ENCODE data around the gene PRIM2. TPM values are rescaled to one million over a fixed set of nuclear protein-coding genes. Genes with fewer than 3 reads are reported as not detected.
"Not testable (repeated sequence)": the region's sequence is repeated elsewhere in the genome, so short reads cannot be mapped to it uniquely, and the experiment has no call there.

PRIM2 gene
- total RNA-seq, 1 donor, result 12.4 TPM

GRCh38 chr6:57443181-57443580 lies 125.8 kb downstream of the PRIM2 start:
- DNase-seq (ENCODE audit: low read depth in 2 of 3, low spot score in 2 of 3), result not testable (repeated sequence)

DNA sequence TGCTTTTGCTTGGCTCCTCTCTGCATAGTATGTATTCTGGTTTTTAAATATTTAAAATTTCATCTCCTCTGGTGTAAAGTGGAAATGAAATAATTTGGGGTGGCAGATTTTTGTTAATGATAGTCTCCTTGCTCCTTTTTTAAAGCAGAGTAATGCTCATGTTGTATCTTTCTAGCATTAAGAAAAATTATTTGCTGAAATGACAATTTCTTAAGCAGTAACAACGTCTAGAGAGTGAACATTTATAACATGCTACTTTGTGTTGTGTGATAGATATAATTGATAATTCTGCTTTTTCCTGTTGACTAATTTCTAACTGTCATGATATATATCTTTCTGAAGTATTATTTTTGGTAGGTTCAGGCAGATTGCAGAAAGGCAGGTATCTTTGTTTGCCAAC lies 127.4 kb downstream of the PRIM2 start:
- not testable (repeated sequence) for DNase-seq (ENCODE audit: low read depth in 2 of 3, low spot score in 2 of 3)

- DNase-seq (ENCODE audit: low read depth in 2 of 3, low spot score in 2 of 3), result not testable (repeated sequence)
These were observed 127.9 kb downstream of the PRIM2 start for GRCh38 chr6:57445379-57445778.

- peak in 2 of 3 donors; percentile 22 to 71 for DNase-seq (ENCODE audit: low read depth in 2 of 3, low spot score in 2 of 3)
These were observed 128.5 kb downstream of the PRIM2 start for GRCh38 chr6:57445790-57446468.

GRCh38 chr6:57449496-57450066 lies 132.2 kb downstream of the PRIM2 start:
- DNase-seq (ENCODE audit: low read depth in 2 of 3, low spot score in 2 of 3), result not testable (repeated sequence)

DNA sequence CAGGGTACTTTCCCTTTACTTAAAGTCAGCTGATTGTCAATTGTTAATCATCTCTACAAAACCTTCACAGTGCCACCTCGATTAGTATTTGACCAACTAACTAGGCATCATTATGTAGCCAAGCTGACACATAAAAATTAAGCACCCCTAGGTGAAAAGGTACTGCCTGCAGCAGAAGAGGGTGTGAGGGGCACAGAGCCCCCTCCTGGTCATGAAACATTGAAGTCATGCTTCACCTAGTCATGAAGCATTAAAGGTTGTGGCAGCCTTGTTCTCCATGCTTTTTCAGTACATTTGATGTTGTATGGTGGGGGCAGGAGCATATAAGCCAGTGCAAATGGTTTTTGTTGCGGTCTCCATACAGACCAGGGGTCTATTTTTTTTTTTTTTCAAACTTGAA lies 142.4 kb downstream of the PRIM2 start:
- DNase-seq (ENCODE audit: low read depth in 2 of 3, low spot score in 2 of 3), result not testable (repeated sequence)

GRCh38 chr6:57461022-57461421 lies 143.6 kb downstream of the PRIM2 start:
- DNase-seq (ENCODE audit: low read depth in 2 of 3, low spot score in 2 of 3), result not testable (repeated sequence)

- DNase-seq (ENCODE audit: low read depth in 2 of 3, low spot score in 2 of 3), result not testable (repeated sequence)
These were observed 146.4 kb downstream of the PRIM2 start for GRCh38 chr6:57463809-57464208.

- not testable (repeated sequence) for DNase-seq (ENCODE audit: low read depth in 2 of 3, low spot score in 2 of 3)
These were observed 148.5 kb downstream of the PRIM2 start for GRCh38 chr6:57465968-57466367.

GRCh38 chr6:57469072-57469471 lies 151.6 kb downstream of the PRIM2 start:
- no peak for DNase-seq (ENCODE audit: low read depth in 2 of 3, low spot score in 2 of 3)

DNA sequence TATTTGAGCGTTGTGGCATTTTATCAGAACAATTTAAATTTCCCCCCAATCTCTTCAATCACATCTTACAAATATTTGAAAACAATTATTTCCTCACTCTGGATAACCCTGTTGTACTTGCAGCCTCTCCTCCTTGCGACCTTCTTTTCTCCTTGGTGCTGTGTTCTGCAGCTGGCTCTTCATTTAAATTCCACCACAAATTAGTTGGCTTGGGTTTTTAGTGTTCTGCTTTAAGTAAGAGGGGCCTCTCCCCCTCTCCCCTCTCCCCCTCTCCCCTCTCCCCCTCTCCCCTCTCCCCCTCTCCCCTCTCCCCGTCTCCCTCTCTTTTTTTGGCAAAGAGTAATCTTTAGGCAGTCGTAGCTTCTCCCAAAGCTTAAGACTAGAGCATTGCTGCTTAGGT lies 152.7 kb downstream of the PRIM2 start:
- DNase-seq (ENCODE audit: low read depth in 2 of 3, low spot score in 2 of 3), result not testable (repeated sequence)

DNA sequence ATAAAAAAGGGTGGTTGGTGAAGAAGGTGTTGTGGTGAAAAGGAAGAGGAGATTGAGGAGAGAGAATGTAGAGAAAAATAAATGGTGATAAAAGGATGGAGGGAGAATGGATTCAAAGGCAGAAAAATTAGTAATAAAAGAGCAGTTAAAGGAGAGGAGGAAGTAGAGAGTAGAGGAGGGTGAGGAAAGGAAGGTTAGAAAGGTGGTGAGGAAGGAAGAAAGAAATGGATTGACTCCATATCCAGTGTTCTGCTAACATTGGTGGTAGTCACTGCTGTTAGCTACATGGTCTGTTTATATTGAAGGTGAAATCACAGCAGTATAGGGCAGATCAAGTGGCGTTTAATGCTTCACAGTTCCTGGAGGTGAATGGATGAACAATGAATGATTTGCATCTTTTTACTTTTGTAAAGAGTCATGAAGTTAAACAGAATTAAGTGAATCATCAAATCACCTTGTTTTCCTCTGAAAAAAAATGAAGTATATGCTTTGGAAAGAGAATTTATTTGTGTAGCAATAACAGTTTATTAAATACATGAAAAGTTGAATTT lies 154.0 kb downstream of the PRIM2 start:
- not testable (repeated sequence) for DNase-seq (ENCODE audit: low read depth in 2 of 3, low spot score in 2 of 3)

DNA sequence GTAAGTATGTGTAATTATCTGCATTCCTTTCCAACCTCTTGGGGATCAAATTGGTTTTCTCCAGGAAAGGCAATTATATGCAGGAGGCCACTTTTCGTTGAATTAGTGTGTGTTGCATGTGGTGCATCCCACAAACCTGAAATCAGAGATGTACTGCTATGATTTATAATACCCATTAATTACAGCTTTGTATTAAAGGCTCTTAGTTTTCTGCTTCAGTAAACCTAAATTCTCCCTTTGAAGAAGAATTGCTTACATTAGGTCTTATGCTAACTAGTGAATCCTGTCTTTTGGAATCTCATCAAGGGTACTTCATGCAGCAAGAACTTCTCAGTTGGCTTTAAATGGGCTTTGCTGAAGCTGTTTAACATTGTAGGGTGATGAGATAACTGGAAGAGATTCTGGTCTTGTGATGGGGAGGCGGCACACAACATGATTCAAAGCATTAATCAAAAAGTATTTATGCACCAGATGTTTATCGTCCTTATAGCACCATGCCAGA lies 155.5 kb downstream of the PRIM2 start:
- not testable (repeated sequence) for DNase-seq (ENCODE audit: low read depth in 2 of 3, low spot score in 2 of 3)

DNA sequence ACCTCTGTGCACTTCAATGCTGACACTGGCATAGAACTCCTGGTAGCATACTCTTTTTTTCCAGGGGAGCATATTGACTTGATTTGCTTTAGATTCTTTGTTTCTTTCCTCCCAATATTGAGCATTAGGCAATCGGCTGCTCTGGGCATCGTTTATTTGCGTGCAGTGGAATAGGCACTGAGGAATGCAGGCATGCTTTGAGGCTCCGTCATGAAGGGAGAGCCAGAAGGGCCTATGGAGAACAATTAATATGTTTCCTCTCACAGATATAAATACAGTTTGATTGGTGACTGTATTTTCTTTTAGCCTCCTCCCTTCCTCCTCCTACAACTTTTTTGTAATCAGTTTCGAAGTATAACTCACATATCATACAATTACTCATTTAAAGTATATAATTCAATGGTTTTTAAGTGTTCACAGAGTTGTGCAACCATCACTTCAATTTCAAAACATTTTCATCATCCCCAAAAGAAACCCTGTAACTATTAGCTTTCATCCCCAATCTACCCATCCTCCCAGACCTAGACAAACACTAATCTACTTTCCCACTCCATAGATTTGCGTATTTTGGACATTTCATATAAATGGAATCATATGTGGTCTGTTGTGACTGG lies 157.5 kb downstream of the PRIM2 start:
- DNase-seq (ENCODE audit: low read depth in 2 of 3, low spot score in 2 of 3), result not testable (repeated sequence)

DNA sequence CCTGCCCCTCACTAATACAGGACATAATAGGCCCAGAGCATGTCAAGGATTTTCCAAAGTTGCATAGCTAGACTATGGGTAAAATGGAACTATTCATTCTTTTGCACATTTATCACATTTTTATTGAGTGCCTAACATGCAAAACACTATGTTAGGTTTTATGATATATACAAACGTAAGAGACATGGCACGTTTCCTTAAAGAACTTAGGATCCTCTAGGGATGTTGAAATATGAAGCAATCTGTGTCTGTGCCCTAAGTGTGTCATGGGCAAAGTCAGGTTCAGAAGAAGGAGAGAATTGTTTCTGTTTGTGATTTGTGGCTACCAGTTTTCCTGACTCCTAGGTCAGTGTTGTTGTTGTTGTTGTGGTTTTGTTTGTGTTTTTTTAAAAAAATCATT lies 158.2 kb downstream of the PRIM2 start:
- not testable (repeated sequence) for DNase-seq (ENCODE audit: low read depth in 2 of 3, low spot score in 2 of 3)

- not testable (repeated sequence) for DNase-seq (ENCODE audit: low read depth in 2 of 3, low spot score in 2 of 3)
These were observed 162.8 kb downstream of the PRIM2 start for GRCh38 chr6:57480194-57480593.

- DNase-seq (ENCODE audit: low read depth in 2 of 3, low spot score in 2 of 3), result not testable (repeated sequence)
These were observed 163.7 kb downstream of the PRIM2 start for GRCh38 chr6:57481121-57481520.

DNA sequence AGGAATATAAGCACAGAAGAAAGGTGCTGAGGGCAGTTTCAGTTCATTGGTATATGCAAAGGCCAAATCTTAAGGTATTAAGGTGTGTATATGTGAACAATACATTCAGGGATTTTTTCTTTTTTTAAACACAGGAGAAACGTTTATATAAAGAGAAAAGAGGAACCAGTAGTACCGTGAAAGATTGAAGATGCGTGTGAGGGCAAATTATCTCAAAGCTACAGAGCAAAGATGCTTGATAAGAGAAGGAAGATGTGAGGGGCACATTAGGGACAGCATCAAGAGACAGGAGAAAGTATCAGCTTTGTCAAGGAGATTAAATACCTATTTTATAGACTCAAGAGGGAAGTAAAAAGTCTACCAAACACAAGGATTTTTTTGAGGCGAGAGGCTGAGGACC lies 165.0 kb downstream of the PRIM2 start:
- peak in 1 of 3 donors; percentile 33 for DNase-seq (ENCODE audit: low read depth in 2 of 3, low spot score in 2 of 3)

DNA sequence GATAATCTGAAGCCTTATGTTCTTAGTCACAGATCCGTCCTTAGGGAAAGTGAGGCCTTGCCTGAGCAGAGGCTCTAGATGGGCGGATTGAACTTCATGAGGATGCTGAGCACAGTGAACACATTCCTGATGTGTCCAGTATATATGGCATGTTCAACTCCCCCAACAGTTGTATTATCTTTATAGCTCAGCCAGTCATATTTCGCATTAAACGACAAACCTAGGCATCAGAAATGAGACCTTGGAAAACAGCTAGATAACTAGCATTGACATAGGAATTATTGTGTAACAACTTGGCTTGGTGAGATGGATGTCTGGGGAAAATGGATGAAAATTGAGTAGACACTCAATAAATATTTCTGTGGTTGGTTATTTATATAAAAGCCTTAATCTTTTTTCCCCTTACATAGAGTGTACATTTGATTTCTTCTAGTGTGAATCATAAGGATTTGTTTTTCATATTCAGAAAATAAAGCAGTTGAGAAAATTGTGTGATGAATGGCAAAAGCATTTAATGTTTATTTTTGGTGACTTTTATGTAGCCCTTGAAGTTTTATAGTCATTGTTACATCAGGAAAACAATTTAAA lies 169.2 kb downstream of the PRIM2 start:
- DNase-seq (ENCODE audit: low read depth in 2 of 3, low spot score in 2 of 3), result not testable (repeated sequence)

DNA sequence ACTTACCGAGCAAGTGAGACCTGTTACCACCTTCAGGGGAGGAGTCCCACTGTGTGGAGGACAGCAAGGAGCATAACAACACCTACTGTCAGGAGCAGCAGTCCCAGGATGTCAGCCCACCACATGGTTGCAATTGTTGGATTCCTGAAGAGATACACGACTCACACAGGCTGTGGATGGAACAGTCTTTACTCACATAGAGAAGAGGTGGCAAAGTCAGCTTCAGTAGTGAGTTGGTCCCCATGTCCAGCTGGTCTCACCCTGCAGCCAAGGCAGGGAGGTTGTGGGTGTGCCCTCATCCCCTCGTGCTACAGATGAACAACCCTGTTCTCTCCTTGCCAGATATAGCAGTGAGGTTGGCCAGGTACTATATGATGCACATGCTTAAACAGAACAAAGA lies 171.1 kb downstream of the PRIM2 start:
- not testable (repeated sequence) for DNase-seq (ENCODE audit: low read depth in 2 of 3, low spot score in 2 of 3)

- not testable (repeated sequence) for DNase-seq (ENCODE audit: low read depth in 2 of 3, low spot score in 2 of 3)
These were observed 172.5 kb downstream of the PRIM2 start for GRCh38 chr6:57489887-57490286.

Measured in hematopoietic multipotent progenitor cell (in vitro differentiated cells).